ENCODE measurements around the gene PTPRR.
A peak's percentile ranks its signal among the peaks of the same experiment; 100 is the strongest.

Gene PTPRR

GRCh38 chr12:70839544-70839943 lies 81.0 kb downstream of the PTPRR start:
- no peak overlapping the region for H3K4me3 ChIP-seq (ENCODE audit: control insufficient read depth, low read depth, low read length)
- TF ChIP-seq, protein P1, sequence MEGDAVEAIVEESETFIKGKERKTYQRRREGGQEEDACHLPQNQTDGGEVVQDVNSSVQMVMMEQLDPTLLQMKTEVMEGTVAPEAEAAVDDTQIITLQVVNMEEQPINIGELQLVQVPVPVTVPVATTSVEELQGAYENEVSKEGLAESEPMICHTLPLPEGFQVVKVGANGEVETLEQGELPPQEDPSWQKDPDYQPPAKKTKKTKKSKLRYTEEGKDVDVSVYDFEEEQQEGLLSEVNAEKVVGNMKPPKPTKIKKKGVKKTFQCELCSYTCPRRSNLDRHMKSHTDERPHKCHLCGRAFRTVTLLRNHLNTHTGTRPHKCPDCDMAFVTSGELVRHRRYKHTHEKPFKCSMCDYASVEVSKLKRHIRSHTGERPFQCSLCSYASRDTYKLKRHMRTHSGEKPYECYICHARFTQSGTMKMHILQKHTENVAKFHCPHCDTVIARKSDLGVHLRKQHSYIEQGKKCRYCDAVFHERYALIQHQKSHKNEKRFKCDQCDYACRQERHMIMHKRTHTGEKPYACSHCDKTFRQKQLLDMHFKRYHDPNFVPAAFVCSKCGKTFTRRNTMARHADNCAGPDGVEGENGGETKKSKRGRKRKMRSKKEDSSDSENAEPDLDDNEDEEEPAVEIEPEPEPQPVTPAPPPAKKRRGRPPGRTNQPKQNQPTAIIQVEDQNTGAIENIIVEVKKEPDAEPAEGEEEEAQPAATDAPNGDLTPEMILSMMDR (conservative IDR thresholded peaks at IDR 0.05; ENCODE audit: control insufficient read depth, insufficient read depth, low read depth, low read length): no peak
- DNase-seq (ENCODE audit: low read depth): no peak

GRCh38 chr12:70838127-70838526 lies 82.4 kb downstream of the PTPRR start:
- DNase-seq (ENCODE audit: low read depth): no peak
- H3K4me3 ChIP-seq (ENCODE audit: control insufficient read depth, low read depth, low read length): no peak overlapping the region
- TF ChIP-seq, protein P1 (conservative IDR thresholded peaks at IDR 0.05; ENCODE audit: control insufficient read depth, insufficient read depth, low read depth, low read length): no peak

DNA sequence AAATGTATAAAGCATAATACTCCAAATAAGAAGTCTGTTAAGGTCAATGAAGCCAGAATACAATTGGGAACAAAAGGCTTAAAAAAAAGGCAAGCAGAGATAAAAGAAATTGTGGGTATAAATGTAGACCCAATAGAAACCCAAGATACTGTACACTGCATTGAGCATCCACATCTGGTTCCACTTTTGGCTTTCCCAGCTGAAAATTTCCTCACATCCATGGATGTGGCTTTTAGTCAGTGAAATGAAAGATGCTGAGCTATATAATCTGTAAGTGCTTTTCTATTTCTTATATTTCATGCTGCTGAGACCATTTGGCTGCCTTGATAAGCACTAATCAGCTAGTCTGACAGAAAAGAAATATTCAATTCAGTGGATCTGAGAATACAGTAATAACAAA lies 83.5 kb downstream of the PTPRR start:
- TF ChIP-seq, protein P1 (conservative IDR thresholded peaks at IDR 0.05; ENCODE audit: control insufficient read depth, insufficient read depth, low read depth, low read length): no peak
- H3K4me3 ChIP-seq (ENCODE audit: control insufficient read depth, low read depth, low read length): no peak overlapping the region
- DNase-seq (ENCODE audit: low read depth): peak; percentile 52

GRCh38 chr12:70835948-70836347 lies 84.6 kb downstream of the PTPRR start:
- no peak for DNase-seq (ENCODE audit: low read depth)
- H3K4me3 ChIP-seq (ENCODE audit: control insufficient read depth, low read depth, low read length): no peak overlapping the region
- TF ChIP-seq, protein P1 (conservative IDR thresholded peaks at IDR 0.05; ENCODE audit: control insufficient read depth, insufficient read depth, low read depth, low read length): no peak

GRCh38 chr12:70831543-70831942 lies 89.0 kb downstream of the PTPRR start:
- H3K4me3 ChIP-seq (ENCODE audit: control insufficient read depth, low read depth, low read length): no peak overlapping the region
- TF ChIP-seq, protein P1 (conservative IDR thresholded peaks at IDR 0.05; ENCODE audit: control insufficient read depth, insufficient read depth, low read depth, low read length): no peak
- peak; percentile 56 for DNase-seq (ENCODE audit: low read depth)

DNA sequence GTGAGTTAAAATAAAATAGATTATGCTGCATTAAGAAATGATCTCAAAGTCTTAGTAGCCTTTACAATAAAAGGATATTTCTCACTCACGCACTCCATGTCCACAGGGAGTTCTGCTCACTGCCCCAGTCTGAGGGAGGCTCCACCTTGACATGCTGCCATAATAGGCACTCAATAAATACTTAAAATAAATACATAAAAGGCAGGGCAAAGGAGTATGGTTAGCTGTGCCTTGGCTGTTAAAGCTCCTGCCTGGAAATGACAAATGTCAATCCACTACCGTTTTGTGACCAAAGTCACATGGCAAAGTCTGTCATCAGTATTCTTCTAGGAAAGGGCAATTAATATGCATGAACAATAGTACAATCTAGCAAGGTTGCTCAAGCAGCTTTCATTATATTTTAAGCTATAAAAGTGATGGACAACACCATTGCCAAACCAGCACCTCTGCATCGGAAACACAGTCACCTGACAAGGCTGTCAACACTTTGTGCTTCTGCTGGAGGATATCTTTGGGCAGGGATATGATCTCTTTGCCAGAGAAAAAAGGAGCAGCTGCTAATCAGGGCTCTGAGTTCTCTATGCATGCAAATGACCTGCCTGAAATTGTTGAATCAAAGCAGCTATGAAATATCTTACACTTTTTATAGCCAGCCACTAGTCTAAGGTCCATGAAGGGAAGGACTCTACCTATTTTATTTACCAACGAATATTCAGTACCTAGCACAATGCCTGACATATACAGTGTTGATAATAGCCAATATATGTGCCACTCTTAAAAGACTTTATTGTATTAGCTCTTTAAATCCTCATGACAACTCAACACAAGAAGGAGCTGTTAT lies 90.1 kb downstream of the PTPRR start:
- TF ChIP-seq, protein P1 (conservative IDR thresholded peaks at IDR 0.05; ENCODE audit: control insufficient read depth, insufficient read depth, low read depth, low read length): no peak
- no peak overlapping the region for H3K4me3 ChIP-seq (ENCODE audit: control insufficient read depth, low read depth, low read length)
- no peak for DNase-seq (ENCODE audit: low read depth)

Measured in fibroblast of mammary gland (primary cell).